Astrocyte (in vitro differentiated cells and primary cell): ENCODE measurements around the gene TTLL9. TPM values are rescaled to one million over a fixed set of nuclear protein-coding genes. Genes with fewer than 3 reads are reported as not detected.

Experiments
- total RNA-seq: library from RNA; stranded (reverse); gene quantifications from 2 replicates; pipeline ENCODE4 v1.2.1, GENCODE V29; 2021

Gene TTLL9
- total RNA-seq, 1 donor from 2014 or later = 0.41 TPM

Other genes with a start within 250 kb of the TTLL9 start
- not detected in 2 replicates for gene COX4I2, start 232.7 kb upstream of the TTLL9 start, total RNA-seq
- 103 and 149 TPM in 2 replicates for gene BCL2L1, start 147.8 kb upstream of the TTLL9 start, total RNA-seq
- gene TPX2, start 131.3 kb upstream of the TTLL9 start, total RNA-seq = 31.7 and 41.6 TPM in 2 replicates
- gene MYLK2, start 51.3 kb upstream of the TTLL9 start, total RNA-seq = 2.1 and 3.1 TPM in 2 replicates
- 26.0 and 37.1 TPM in 2 replicates for gene FOXS1, start 25.0 kb upstream of the TTLL9 start, total RNA-seq
- 1.2 and 3.1 TPM in 2 replicates for gene DUSP15, start 107 bp upstream of the TTLL9 start, total RNA-seq
- 16.2 and 20.6 TPM in 2 replicates for gene PDRG1, start 81.4 kb downstream of the TTLL9 start, total RNA-seq
- 0.36 and 0.48 TPM in 2 replicates for gene XKR7, start 97.5 kb downstream of the TTLL9 start, total RNA-seq
- gene CCM2L, start 139.8 kb downstream of the TTLL9 start, total RNA-seq = 0.11 TPM in 1 of 2 replicates, not detected in the other
- gene HCK, start 181.6 kb downstream of the TTLL9 start, total RNA-seq = 0.34 and 0.53 TPM in 2 replicates
- gene TM9SF4, start 239.1 kb downstream of the TTLL9 start, total RNA-seq = 64.0 and 71.8 TPM in 2 replicates